GM08714 (cell line): ENCODE results near the gene TP53TG5.
A peak's percentile ranks its signal among the peaks of the same experiment; 100 is the strongest.
"Not testable (repeated sequence)": the region's sequence is repeated elsewhere in the genome, so short reads cannot be mapped to it uniquely, and the experiment has no call there.

Experiments used
- H3K4me3 ChIP-seq: fragments of 200-500 bp; sonication (Bioruptor generic); 2 replicates; pipeline ENCODE4 v1.5.1; 2014; ENCODE audit warnings: mild to moderate bottlenecking, low read length, inconsistent platforms
- ZNF274 ChIP-seq: IDR thresholded peaks from 2 replicates; pipeline ENCODE4 v1.6.1; 2012; ENCODE audit warnings: mild to moderate bottlenecking, low read depth, low read length

Gene TP53TG5

GRCh38 chr20:45353746-45354145 lies 24.4 kb downstream of the TP53TG5 start:
- no peak overlapping the region for H3K4me3 ChIP-seq
- no peak for TF ChIP-seq ZNF274

- no peak overlapping the region for H3K4me3 ChIP-seq
- TF ChIP-seq ZNF274: no peak
Observed at GRCh38 chr20:45352729-45353128, 25.4 kb downstream of the TP53TG5 start.

GRCh38 chr20:45350795-45351194 lies 27.3 kb downstream of the TP53TG5 start:
- not testable (repeated sequence) for H3K4me3 ChIP-seq

DNA sequence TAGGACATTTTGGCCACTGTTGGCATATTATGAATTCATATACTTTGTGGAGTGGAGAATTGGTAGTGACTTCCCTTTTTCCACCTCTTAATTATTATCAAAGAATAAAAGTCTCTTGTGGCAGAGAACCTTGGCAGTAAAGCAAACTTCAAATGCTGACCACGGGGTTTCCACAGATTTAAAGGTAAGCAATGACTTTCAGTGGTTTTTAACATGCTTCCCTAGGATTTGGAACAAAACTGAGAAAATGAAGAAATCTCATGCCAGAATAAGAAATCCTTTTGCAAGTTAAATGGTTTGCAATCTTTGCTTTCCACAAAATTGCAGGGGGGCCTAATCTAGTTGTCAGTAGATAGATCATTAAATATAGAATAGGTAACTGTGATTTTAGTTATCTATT lies 27.9 kb downstream of the TP53TG5 start:
- TF ChIP-seq ZNF274: no peak
- no peak overlapping the region for H3K4me3 ChIP-seq

GRCh38 chr20:45347936-45348778 lies 30.0 kb downstream of the TP53TG5 start, which contains the start of gene SDC4:
Gene SDC4, minus strand, starts transcription at chr20:45348424. Its CDS starts 40 bp downstream, at chr20:45348384.
- no peak for TF ChIP-seq ZNF274
- peak within 1 kb of the TSS; percentile 51; the same call in 1 of the 2 replicates for H3K4me3 ChIP-seq

DNA sequence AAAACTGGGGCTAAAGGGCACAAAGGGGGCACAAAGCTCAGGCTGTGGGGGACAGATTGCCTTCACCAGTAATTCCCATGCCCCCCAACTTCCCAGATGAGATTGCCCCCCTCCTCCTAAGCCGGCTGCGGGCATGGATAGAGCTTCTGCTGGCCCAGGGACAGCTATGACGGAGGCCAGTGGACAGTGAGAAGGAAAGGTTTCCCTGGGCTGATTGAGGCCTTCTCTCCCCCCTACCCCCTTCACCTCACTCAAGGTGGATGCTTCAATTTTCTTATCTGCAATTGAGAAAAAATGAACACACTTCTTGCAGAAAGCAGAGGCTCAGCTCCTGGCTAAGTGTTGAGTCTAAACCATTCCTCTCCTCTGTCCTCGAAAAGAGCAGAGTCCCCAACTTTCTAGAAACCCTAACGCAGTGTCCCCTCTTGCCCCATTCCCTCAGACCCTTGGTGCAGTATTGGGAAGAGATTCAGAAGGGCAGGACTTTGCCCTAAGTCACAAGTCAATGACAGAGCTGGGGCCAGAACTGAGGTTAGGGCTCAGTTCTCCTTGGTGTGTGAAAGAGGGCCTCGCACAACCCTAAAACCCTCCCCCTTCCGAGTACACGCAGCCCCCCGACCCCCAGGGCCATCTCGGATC lies 30.7 kb downstream of the TP53TG5 start:
- no peak for TF ChIP-seq ZNF274
- peak overlapping the region; percentile 51; the same call in 1 of the 2 replicates for H3K4me3 ChIP-seq

DNA sequence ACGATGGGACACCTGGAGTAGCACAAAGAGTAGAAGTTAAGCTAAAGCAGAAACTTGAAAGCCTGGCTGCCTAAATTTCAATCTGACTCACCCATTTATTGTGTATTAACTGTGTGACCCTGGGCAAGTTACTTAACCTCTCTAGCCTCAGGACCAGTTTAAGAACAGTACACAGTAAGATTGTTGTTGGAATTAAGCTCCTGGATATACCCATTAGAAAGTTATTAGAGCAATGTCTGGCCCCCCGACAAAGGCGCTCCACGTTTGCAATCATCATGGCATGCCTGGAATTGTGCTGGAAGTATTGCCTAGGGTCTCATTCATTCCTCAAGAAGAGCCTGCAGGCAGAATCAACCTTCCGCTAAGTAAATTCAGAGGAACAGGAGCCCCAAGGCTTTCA lies 31.3 kb downstream of the TP53TG5 start:
- no peak overlapping the region for H3K4me3 ChIP-seq
- TF ChIP-seq ZNF274: no peak

GRCh38 chr20:45346291-45346718 lies 31.8 kb downstream of the TP53TG5 start:
- TF ChIP-seq ZNF274: no peak
- H3K4me3 ChIP-seq: no peak overlapping the region

DNA sequence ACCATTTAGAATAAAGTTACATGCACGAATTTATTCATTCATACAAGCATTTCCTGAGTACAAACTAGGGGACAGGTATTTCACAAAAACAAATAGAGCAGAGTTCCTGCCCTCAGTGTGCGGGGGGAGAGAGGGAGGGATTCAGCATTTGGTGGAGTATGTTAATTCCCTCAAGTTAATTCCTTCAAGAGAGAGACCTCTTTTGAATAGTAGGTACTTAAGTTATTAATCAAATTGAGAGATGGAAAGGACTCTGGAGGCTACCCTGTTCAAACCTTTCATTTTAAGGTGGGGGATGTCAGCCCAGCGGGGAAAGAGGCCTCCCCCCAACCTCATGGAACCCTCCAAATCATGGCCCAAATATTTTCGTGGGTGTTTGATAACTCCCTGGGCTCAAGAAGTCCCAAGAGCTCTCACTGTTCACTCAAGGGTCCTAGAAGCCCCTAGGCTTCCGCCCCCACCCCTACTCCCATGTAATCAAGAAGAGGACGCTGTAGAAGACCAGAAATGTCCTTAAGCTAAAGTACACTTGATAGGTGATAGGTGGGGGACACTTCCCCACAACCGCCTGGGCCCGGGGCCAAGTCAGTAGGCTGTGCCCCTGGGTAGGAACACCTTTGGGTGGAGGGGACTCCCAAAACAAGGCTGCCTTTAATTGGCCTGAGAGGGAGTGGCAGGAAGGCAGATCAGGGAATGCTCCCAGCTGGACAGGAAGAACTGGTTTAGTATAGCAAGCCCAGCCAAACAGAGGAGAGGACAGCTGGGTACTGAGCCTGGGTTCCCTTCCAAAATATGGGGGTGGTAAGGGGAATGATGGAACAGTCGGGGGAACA lies 32.8 kb downstream of the TP53TG5 start:
- no peak overlapping the region for H3K4me3 ChIP-seq
- TF ChIP-seq ZNF274: no peak

- no peak for TF ChIP-seq ZNF274
- H3K4me3 ChIP-seq: no peak overlapping the region
Observed at GRCh38 chr20:45344168-45344860, 33.8 kb downstream of the TP53TG5 start.

DNA sequence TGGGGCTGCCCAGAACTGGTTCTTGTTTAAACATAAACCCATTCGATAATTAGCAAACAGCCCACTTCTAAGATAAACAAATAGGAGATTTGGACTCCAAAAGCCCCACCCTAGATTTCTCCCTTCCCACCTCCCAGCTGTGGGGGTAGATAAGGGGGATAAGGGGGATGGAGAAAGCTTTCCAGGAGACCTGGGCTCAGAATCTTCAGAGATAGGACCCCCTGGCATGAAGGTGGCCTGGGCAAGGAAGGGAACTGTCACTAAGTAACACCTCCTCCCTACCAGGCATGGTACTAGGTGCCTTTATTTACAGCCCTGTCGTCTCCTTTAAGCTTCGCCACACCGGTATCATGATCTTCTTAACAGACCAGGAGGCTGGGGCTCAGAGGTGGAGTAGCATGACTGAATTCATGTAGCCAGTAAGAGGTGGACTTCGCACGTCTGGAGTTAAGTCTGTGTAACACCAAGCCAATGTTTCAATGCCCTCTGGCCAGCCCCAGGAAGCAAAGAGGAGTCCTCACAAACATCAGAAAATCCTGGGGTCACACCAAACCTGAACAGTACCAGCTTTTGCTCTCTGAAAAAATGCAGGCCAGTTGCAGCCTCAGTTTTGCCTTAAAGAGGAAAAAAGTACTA lies 34.5 kb downstream of the TP53TG5 start:
- no peak for TF ChIP-seq ZNF274
- H3K4me3 ChIP-seq: no peak overlapping the region

GRCh38 chr20:45342855-45343531 lies 35.1 kb downstream of the TP53TG5 start:
- H3K4me3 ChIP-seq: no peak overlapping the region

More at GRCh38 chr20:45342855-45343531, 35.1 kb downstream of the TP53TG5 start:
- TF ChIP-seq ZNF274: no peak
